ENCODE results near the gene PARP9.

The PARP9 gene

GRCh38 chr3:122602011-122602710 is 38.1 kb upstream of the PARP9 start:
- Histone ChIP-seq H3K27me3 (ENCODE audit: low read length) (no peaks in the 10 kb centered on the region), H3K4me2 (ENCODE audit: low read depth, low read length, poor library complexity, severe bottlenecking) (no peak overlapping the region), H3K4me3 (ENCODE audit: insufficient read depth, low read length, poor library complexity, severe bottlenecking) (no peak overlapping the region), H3K79me2 (ENCODE audit: insufficient read depth, low read length) (no peaks in the 10 kb centered on the region), H3F3A (ENCODE audit: insufficient read depth) (no peaks in the 10 kb centered on the region), H4K20me1 (ENCODE audit: low read depth, low read length) (no peaks in the 10 kb centered on the region), H3K9ac (ENCODE audit: low read length) (no peak overlapping the region), H2AFZ (ENCODE audit: low read depth, low read length, severe bottlenecking) (no peak overlapping the region), H3K9me2 (replicated peaks; ENCODE audit: insufficient read depth, low read length) (no peaks in the 10 kb centered on the region), H3K27ac (ENCODE audit: low read depth, low read length) (no peak overlapping the region), H3K36me3 (ENCODE audit: low read length) (no peaks in the 10 kb centered on the region), H3K9me3 (ENCODE audit: insufficient read depth, low read length) (no peaks in the 10 kb centered on the region)
- TF ChIP-seq EZH2phosphoT487 (conservative IDR thresholded peaks at IDR 0.05; ENCODE audit: low read length): no peak
- TF ChIP-seq CTCF (IDR thresholded peaks at IDR 0.05; ENCODE audit: insufficient read depth, low read length, poor library complexity, severe bottlenecking): no peak

DNA sequence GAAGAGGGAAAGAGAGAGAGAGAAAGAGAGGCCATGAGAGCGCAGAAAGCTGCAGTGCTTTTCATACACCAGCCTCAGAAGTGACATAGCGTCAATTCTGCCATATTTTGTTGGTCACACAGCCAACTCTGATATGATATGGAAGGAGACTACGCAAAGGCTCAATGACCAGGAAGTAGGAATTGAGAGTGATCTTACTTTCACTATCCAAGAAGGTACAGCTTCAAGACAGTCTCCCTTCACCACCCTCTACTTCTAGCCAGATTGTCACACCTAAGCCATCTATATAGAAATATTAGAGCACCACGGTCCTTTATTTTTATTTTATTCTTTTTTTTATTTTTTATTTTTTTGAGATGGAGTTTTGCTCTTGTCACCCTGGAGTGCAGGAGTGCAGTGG is 34.5 kb upstream of the PARP9 start:
- H3K4me3 ChIP-seq (ENCODE audit: insufficient read depth, low read length, poor library complexity, severe bottlenecking): no peak overlapping the region
- no peaks in the 10 kb centered on the region for H3K27me3 ChIP-seq (ENCODE audit: low read length)
- H3K9me2 ChIP-seq (replicated peaks; ENCODE audit: insufficient read depth, low read length): no peaks in the 10 kb centered on the region
- H2AFZ ChIP-seq (ENCODE audit: low read depth, low read length, severe bottlenecking): no peak overlapping the region
- no peak for TF ChIP-seq EZH2phosphoT487 (conservative IDR thresholded peaks at IDR 0.05; ENCODE audit: low read length)
- no peak for TF ChIP-seq CTCF (IDR thresholded peaks at IDR 0.05; ENCODE audit: insufficient read depth, low read length, poor library complexity, severe bottlenecking)
- no peaks in the 10 kb centered on the region for H3F3A ChIP-seq (ENCODE audit: insufficient read depth)
- H4K20me1 ChIP-seq (ENCODE audit: low read depth, low read length): no peaks in the 10 kb centered on the region
- no peaks in the 10 kb centered on the region for H3K36me3 ChIP-seq (ENCODE audit: low read length)
- no peaks in the 10 kb centered on the region for H3K79me2 ChIP-seq (ENCODE audit: insufficient read depth, low read length)
- no peaks in the 10 kb centered on the region for H3K9me3 ChIP-seq (ENCODE audit: insufficient read depth, low read length)
- no peak overlapping the region for H3K9ac ChIP-seq (ENCODE audit: low read length)
- H3K4me2 ChIP-seq (ENCODE audit: low read depth, low read length, poor library complexity, severe bottlenecking): no peak overlapping the region
- H3K27ac ChIP-seq (ENCODE audit: low read depth, low read length): no peak overlapping the region

GRCh38 chr3:122598151-122598550 is 34.1 kb upstream of the PARP9 start:
- Histone ChIP-seq H4K20me1 (ENCODE audit: low read depth, low read length) (no peaks in the 10 kb centered on the region), H3K27ac (ENCODE audit: low read depth, low read length) (no peak overlapping the region), H3K27me3 (ENCODE audit: low read length) (no peaks in the 10 kb centered on the region), H3K36me3 (ENCODE audit: low read length) (no peaks in the 10 kb centered on the region), H3K4me3 (ENCODE audit: insufficient read depth, low read length, poor library complexity, severe bottlenecking) (no peak overlapping the region), H3F3A (ENCODE audit: insufficient read depth) (no peaks in the 10 kb centered on the region), H3K9ac (ENCODE audit: low read length) (no peak overlapping the region), H3K4me2 (ENCODE audit: low read depth, low read length, poor library complexity, severe bottlenecking) (no peak overlapping the region), H3K79me2 (ENCODE audit: insufficient read depth, low read length) (no peaks in the 10 kb centered on the region), H2AFZ (ENCODE audit: low read depth, low read length, severe bottlenecking) (no peak overlapping the region), H3K9me3 (ENCODE audit: insufficient read depth, low read length) (no peaks in the 10 kb centered on the region), H3K9me2 (replicated peaks; ENCODE audit: insufficient read depth, low read length) (no peaks in the 10 kb centered on the region)
- TF ChIP-seq CTCF (IDR thresholded peaks at IDR 0.05; ENCODE audit: insufficient read depth, low read length, poor library complexity, severe bottlenecking) (no peak), EZH2phosphoT487 (conservative IDR thresholded peaks at IDR 0.05; ENCODE audit: low read length) (no peak)
